ENCODE results near the gene TMEM45A.

- TF ChIP-seq EZH2phosphoT487 (conservative IDR thresholded peaks at IDR 0.05; ENCODE audit: low read length) = no peak
- no peak for TF ChIP-seq CTCF (IDR thresholded peaks at IDR 0.05; ENCODE audit: insufficient read depth, low read length, poor library complexity, severe bottlenecking)
Observed at GRCh38 chr3:100496711-100497261, 4.4 kb downstream of the TMEM45A start.

Data from SU-DHL-6 (cell line).